ENCODE data around the gene GIT2. TPM values are rescaled to one million over a fixed set of nuclear protein-coding genes. Genes with fewer than 3 reads are reported as not detected.
"Not testable (repeated sequence)": the region's sequence is repeated elsewhere in the genome, so short reads cannot be mapped to it uniquely, and the experiment has no call there.

GIT2 gene
- total and polyA plus RNA-seq, 12 donors = 24.3 to 80.9 (median 56.0) TPM

GRCh38 chr12:109931143-109931542 is 65.0 kb downstream of the GIT2 start:
- 85 to 98% (median 91%) methylated on average over 5 of the region's 5 CpGs for WGBS, 4 donors
- intact Hi-C loops (cut with DNase I) = no loop called here
- TF ChIP-seq POLR2A (IDR thresholded peaks at IDR 0.05) (no peak), CTCF (IDR thresholded peaks at IDR 0.05) (no peak)
- Histone ChIP-seq H3K4me3 (no peak overlapping the region), H3K27ac (no peak overlapping the region), H3K36me3 (replicated peaks in 1 of 2) (peaks cover 0 to 71% of the 10 kb centered on the region in 2 donors), H3K9me3 (replicated peaks in 1 of 3) (no peaks in the 10 kb centered on the region), H3K27me3 (no peaks in the 10 kb centered on the region), H3K4me1 (replicated peaks in 1 of 2) (no peaks in the 10 kb centered on the region)
- DNase-seq = no peak

- Histone ChIP-seq H3K9me3 (replicated peaks in 1 of 3) (no peaks in the 10 kb centered on the region), H3K4me3 (no peak overlapping the region), H3K27me3 (no peaks in the 10 kb centered on the region), H3K4me1 (replicated peaks in 1 of 2) (no peaks in the 10 kb centered on the region), H3K27ac (no peak overlapping the region), H3K36me3 (replicated peaks in 1 of 2) (peaks cover 0 to 68% of the 10 kb centered on the region in 2 donors)
- intact Hi-C loops (cut with DNase I) = no loop called here
- WGBS, 4 donors = 87 to 92% (median 90%) methylated on average over 15 to 16 of the region's 16 CpGs
- TF ChIP-seq CTCF (IDR thresholded peaks at IDR 0.05) = no peak
- TF ChIP-seq POLR2A (IDR thresholded peaks at IDR 0.05) = no peak
- DNase-seq = no peak
These were observed 66.0 kb downstream of the GIT2 start for GRCh38 chr12:109930028-109930800.

GRCh38 chr12:109929326-109929725 is 66.8 kb downstream of the GIT2 start:
- WGBS, 4 donors = 90 to 96% (median 95%) methylated on average over 14 of the region's 14 CpGs
- H3K36me3 ChIP-seq (replicated peaks in 1 of 2) = peaks cover 0 to 62% of the 10 kb centered on the region in 2 donors
- H3K4me1 ChIP-seq (replicated peaks in 1 of 2); DNase-seq; H3K27ac ChIP-seq; intact Hi-C loops (cut with DNase I); H3K9me3 ChIP-seq (replicated peaks in 1 of 3); H3K4me3 ChIP-seq; H3K27me3 ChIP-seq: not testable (repeated sequence)

GRCh38 chr12:109928058-109928656 is 68.0 kb downstream of the GIT2 start:
- TF ChIP-seq CTCF (IDR thresholded peaks at IDR 0.05) (no peak), POLR2A (IDR thresholded peaks at IDR 0.05) (no peak)
- Histone ChIP-seq H3K9me3 (replicated peaks in 1 of 3) (no peaks in the 10 kb centered on the region), H3K27ac (no peak overlapping the region), H3K27me3 (no peaks in the 10 kb centered on the region), H3K4me1 (replicated peaks in 1 of 2) (no peaks in the 10 kb centered on the region), H3K4me3 (no peak overlapping the region), H3K36me3 (replicated peaks in 1 of 2) (peaks cover 0 to 50% of the 10 kb centered on the region in 2 donors)
- intact Hi-C loops (cut with DNase I) = no loop called here
- no peak for DNase-seq
- 83 to 95% (median 94%) methylated on average over 10 to 12 of the region's 12 CpGs for WGBS, 4 donors

All from adrenal gland (tissue), 12 donors.